Measurements from ENCODE around the gene CACNA1B.

CACNA1B gene

DNA sequence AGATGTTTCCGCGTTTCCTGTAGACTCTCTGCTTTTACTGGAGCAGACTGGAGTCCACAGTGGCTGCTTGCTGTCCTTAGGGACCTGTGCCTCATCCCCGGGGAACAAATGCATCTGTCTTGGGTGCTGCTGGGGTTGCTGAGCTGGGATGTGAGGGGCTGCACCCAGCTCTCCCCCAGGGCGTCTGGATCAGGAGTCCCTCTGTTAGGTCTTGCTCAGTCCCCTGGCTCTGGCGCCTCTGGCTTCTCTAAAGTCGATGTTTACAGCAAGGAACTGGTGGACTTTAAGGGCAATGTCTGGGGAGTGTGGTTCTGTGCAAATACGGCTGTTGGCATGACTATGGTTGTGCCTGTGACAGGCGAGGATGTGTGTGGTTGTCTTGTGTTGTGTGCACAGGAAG lies 91.4 kb downstream of the CACNA1B start:
- no peak for DNase-seq

DNA sequence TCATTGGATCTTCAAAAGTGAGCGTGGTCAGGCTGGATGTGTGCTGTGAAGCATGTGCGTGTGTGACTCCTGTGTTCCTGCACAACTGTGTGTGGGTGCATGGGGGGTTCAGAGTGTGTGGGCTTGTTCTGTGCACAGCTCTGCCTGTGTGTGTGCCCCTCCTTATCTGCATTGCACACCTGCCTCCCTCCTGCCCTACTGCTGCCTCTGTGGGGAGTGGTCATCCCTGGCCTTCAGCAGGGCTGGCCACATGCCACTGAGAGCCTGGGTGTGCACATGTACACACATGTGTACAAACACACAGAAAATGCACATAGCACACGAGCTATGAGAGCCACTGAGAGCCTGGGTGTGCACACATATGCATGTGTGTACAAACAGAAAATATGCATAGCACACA lies 92.1 kb downstream of the CACNA1B start:
- no peak for DNase-seq

DNA sequence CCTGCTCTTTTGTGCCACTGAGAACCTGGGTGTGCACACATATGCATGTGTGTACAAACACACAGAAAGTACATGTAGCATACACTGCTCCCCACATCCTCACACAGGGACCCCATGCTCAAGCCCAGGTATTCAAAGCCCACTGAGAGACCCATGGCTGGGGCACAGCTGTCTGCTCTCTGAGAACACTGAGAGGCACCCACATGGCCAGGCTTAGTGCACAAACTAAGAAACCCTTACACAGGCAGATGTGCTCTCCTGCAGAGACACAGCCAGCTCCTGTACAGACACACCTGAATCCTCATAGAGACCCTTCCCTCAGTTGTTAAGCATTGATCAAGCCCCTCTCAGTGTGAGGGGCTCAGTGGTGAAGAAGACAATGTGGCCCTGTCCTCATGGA lies 92.5 kb downstream of the CACNA1B start:
- DNase-seq = no peak

DNA sequence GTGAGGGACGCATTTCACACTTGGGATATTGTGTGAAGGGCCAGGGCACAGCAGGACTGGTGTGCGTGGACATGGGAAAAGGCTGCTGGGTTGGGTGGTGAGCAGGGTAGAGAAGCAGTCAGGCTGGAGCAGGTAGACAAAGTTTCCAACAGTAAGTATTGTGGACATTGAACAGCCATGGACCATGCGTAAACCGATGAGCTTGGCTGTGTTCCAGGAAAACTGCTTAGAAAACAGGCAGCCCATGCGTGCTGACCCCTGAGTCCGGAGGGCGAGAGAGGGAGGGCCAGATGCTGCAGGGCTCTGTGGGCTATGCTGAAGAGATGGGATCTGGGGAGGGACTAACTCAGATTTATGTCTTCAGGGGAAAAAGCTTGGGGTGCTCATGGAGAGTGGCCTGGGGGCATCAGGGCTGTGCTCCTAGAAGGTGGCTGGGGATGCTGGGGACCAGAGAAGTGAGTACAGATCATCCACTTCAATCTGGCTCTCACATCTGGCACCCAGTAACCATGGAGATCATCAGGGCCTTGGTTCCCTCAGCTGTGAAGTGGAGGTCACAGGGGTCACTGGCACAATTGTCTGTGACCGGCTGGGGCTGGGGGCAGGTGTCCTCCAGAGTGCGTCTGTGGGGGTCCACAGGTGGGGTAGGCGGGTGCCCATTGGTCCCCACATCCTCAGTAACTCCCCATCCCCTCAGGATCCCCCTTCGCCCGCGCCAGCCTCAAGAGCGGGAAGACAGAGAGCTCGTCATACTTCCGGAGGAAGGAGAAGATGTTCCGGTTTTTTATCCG lies 93.3 kb downstream of the CACNA1B start:
- no peak for DNase-seq

DNA sequence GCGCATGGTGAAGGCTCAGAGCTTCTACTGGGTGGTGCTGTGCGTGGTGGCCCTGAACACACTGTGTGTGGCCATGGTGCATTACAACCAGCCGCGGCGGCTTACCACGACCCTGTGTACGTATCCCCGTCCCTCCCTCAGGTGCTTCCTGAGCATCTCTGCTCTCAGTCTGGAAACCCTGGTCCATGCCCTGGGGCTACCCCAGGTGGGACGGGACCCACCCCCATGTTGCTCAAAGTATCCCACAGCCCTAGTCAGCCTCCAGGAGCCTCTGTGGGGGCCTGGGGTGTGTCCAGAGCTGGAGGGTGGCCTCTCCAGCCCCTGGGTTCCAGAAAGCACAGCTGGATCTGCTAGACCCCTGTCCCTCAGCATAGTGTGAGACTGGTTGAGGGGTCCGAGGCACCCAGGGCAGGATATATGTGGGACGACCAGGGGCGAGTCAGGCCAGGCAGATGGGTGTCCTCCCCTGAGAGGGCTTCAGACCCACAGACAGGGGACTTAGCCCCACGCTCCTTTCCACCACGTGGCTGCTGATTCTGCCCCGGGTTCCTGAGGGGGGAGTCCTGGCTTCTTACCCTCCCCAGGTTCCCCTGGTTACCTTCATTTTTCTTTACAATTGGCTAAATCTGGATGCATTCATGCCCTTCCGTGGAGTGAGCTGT lies 94.0 kb downstream of the CACNA1B start:
- DNase-seq = no peak

DNA sequence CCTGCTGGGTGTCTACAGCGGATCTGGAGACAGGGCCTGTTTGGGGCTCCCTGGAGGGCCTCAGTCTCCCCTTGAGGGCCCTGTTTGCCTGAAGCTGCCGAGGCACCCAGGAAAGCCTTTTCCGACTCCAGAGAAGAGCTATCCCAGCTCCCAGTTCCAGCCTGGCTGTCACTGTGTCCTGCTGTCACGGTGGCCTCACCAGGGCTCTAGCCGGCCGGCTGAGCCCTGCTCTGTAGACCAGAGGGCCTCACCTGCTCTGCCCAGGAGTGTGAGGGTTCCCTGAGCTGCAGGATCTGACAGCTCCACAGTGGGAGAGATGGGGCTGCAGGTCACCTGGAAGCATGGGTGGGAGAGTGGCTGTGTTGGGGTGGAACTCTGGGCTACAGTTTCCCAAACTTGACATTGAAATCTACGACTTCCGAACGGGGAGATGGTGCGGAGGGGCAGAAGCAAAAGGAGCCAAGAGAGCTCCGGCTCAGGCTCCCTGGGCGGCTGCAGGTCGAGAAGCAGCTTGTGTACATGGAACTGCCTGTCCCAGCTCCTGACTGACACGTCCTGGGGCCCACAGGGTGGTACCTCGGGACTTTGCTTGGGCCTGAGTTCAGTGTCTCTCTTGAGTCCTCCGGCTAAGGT lies 94.9 kb downstream of the CACNA1B start:
- no peak for DNase-seq

DNA sequence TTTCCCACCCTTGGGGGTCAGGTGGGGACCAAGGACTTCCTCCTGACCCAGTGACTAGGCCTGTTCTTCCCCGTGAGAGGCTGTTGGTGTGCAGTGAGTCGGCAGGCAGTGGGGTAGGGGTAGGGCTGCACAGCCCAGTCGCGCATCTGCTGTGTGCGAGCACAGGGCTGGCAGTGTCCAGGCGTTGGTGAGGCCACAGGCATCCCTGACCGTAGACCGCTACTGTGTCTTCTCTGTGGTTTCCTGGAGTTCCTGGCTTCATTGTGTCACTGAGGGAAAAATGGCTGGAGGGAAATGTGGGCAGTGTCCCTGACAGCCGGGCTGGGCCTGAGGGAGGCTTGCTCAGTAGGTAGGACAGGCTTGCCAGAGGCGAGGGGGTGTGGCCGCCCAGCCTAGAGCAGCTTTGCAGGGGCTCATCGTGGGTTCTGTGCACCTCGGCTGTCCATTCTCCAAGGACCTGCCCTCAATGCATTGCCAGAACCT lies 95.4 kb downstream of the CACNA1B start:
- DNase-seq = no peak

DNA sequence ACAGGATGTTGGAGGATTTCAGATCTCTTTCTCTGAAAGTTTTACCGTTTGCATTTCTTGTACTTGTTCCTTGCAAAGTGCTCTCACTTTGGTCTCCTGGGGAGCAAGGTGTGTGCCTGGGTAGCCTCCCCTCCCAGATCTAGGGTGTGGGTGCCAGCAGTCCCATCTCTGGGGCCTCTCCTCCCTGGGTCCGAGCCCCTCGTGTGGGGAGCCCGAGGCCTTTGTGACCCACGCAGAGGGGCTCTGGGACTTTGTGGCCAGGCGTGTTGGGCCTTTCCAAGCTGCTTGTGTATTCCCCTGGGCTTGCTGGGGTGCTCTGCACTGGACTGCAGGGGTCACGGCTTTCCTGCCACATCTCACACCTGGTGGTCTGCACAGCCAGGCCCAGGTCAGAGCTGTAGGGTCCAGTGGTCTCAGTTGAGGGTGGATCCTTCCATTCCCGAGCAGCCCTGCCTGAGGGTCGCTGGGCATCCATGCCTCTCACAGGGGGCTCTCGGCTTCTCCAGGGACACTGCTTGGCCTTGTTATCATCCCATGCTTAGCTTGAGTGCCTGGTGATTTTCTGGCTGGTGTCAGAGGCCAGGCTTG lies 96.3 kb downstream of the CACNA1B start:
- no peak for DNase-seq

DNA sequence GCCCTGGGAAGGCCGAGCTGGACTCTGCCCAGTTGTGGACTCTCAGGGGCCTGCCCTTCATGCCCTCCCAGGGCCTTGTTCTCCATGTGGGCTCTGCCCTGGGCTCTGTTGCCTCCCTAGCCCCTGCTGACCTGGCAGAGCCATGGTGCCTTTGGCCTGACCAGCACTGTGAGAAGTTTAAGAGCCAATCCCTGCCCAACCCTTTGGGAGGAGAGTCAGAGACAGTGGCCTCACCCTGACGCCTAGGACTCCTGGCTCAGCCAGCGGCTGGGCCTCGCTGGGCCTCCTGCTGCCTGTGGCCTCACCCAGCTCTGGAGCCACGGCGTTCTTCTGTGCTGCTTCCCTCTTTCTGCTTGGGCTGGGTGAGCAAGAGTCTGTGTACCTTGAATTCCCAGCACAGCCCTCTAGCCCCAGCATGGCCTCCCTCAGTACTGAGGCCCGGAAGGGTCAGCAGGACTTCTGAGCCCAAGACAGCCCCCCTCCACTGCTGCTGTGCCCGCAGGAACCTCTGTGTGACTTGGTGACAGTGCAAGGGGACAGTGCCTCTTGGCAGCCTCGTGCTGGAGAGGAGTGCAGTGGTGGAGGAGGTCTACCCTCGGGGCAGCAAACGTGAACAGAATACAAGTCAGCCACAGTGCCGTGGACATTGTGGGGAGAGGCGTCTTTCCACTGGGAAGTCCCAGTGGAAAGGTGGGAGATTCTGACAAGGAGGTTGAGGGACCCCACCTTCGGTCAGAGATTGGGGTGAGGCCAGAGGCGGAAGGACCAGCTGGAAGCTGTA lies 97.4 kb downstream of the CACNA1B start:
- DNase-seq = no peak

DNA sequence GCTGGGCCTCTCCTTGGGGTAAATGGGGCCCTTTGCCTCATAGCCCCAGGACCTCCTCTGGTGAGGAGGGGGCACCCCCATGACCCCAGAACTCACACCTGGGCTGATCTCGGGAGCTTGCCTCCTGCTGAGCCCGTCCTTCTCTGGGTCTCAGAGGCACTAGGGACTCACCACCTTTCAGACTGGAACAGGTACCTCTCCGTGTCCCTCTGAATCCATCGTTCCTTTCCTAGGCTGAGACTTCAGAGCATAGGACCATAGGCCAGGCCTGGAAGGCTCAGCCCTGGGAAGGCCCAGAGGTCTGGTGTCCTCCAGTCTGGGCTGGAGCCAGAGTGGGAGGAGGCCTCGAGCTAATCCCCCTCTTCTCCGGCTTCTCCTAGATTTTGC lies 97.9 kb downstream of the CACNA1B start:
- DNase-seq = no peak

DNA sequence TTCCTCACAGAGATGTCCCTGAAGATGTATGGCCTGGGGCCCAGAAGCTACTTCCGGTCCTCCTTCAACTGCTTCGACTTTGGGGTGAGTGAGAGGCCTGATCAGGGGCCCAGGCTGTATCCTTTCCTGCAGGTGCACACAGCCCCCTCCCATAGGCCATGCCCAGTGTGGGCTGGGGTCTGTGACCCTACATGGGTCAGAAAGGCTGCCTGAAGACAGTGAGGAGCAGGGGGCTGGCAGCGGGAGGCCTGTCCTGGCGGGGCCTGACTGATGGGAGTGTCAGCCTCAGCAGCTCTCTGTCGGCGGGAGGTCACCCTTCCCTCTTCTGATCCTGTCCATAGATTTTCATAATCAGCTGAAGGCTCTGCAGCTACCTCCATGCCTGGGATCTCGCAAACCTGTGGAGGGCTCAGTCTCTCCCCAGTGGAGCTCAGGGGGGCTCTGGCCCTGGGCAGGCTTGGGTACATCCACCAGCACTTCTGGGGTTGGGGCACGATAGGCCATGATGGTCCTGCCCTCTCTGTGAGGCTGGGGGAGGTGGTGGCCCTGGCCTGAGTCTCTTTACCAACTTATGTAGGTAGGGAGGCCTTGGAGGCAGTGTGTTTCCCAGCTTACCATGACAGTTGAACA lies 98.5 kb downstream of the CACNA1B start:
- no peak for DNase-seq

DNA sequence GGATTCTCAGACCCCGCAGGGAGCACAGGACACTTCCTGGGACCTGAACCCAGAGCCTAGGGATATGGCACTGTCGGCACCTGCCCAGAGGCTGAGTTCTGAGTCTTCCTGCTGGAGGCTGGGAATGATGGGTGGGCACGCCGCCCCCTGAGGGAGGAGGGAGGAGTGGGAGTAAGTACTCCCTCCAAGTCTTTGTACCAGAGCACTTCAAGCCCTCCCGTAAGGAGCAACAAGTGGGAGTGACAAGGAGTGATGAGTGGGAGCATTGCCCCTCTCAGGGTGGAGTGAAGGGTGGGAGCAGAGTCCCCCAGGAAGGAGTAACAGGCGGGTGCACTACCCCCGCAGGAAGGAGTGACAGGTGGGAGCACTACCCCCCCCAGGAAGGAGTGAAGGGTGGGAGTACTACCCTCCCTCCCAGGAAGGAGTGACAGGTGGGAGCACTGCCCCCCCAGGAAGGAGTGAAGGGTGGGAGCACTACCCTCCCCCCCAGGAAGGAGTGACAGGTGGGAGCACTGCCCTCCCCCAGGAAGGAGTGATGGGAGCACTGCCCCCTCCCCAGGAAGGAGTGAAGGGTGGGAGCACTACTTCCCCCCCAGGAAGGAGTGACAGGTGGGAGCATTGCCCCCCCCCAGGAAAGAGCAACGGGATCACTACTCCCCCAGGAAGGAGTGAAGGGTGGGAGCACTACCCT lies 100.1 kb downstream of the CACNA1B start:
- DNase-seq = no peak

DNA sequence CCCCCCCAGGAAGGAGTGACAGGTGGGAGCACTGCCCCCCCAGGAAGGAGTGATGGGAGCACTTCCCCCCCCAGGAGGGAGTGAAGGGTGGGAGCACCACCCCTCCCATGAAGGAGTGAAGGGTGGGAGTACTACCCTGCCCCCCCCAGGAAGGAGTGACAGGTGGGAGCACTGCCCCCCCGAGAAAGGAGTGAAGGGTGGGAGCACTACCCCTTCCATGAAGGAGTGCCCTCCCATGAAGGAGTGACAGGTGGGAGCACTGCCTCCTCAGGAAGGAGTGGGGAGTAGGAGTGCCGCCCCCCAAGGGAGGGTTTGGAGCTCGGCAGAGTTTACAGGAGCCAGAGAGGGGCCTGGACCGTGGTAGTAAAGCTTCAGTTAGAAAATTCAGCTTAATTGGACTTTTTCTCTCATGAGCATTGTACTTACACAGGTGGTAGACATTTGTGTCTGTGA lies 100.7 kb downstream of the CACNA1B start:
- no peak for DNase-seq

DNA sequence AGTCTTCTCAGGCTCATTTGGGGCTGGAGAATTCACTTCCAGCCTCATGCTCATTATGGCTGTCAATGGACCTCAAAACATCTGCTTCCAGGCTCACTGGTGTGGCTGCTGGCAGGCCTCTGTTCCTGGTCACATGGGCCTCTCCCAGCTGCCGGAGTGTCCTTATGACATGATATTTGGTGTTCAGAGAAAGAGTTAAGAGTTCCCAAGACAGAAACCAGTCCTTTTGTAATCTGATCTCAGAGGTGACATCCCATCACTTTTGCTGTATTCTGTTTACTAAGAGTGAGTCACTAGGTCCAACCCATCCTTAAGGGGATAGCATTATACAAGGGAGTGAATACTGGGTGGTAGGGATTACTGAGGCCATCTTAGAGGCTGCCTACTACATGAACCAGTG lies 104.6 kb downstream of the CACNA1B start:
- DNase-seq = no peak

DNA sequence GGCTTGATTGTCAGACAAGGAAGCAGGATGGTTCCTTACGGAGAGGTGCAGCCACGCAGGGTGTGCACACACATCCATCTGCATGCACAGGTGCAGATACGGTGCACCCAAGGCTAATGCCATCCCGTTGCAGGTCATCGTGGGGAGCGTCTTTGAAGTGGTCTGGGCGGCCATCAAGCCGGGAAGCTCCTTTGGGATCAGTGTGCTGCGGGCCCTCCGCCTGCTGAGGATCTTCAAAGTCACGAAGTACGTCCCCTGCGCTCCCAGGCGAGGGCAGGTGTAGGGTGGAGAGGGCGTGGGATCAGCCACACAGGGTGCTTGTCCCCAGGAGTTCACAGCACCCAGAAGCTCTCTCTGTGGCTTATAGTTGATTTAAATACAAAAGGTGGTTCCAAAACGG lies 106.4 kb downstream of the CACNA1B start:
- no peak for DNase-seq

DNA sequence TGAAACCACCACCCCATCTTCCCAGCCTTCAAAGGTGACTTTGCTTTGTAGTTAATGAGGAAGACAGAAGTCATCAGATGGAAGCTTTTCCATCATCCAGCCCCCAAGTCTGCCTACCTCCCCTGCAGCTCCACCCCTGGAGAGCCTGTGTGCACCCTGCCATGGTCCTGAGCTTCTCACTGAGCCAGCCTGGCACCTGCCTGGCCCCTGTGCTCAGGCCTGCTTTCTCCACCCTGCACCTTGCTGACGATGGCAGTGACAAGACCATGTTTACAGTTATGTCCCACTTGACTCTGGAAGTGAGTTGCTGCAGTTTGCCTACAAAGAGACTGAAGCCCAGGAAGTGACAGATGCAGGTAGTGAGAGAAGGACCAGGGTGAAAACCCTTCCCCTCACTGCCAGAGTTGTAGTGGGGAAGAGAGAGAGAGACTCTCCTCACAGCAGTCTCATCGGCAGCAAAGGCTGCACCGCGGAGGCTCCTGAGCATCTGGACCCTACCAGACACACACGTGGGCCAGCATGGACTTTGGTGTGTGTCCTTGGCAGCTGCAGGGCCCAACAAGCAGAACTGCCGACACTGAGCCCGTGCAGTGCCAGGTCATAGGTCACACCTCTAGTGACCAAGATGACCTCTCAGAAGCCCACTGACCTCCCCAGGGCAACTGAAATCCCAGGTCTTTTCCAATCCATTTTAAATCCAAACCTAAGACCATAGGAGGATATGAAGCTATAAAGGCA lies 107.1 kb downstream of the CACNA1B start:
- DNase-seq = no peak

DNA sequence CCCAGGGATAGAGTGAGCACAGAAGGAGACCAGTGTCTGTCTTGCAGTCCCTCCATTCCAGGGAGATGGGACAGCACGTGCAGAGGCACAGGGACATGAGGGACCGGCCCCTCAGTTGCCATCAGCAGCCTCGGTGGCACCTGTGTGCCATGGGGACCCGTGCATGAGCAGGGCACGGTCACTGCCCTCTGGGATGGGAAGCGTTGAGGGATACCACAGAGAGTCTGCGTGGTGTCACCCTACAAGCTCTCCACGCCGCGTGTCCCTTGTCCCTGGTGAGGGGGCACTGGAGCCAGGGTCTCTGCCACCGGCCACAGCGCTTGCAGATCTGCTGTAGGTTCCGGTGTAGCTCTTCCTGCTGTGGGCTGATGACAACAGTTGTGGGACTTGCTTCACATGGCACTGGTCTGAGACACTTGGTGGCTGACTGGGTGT lies 108.1 kb downstream of the CACNA1B start:
- DNase-seq = no peak

DNA sequence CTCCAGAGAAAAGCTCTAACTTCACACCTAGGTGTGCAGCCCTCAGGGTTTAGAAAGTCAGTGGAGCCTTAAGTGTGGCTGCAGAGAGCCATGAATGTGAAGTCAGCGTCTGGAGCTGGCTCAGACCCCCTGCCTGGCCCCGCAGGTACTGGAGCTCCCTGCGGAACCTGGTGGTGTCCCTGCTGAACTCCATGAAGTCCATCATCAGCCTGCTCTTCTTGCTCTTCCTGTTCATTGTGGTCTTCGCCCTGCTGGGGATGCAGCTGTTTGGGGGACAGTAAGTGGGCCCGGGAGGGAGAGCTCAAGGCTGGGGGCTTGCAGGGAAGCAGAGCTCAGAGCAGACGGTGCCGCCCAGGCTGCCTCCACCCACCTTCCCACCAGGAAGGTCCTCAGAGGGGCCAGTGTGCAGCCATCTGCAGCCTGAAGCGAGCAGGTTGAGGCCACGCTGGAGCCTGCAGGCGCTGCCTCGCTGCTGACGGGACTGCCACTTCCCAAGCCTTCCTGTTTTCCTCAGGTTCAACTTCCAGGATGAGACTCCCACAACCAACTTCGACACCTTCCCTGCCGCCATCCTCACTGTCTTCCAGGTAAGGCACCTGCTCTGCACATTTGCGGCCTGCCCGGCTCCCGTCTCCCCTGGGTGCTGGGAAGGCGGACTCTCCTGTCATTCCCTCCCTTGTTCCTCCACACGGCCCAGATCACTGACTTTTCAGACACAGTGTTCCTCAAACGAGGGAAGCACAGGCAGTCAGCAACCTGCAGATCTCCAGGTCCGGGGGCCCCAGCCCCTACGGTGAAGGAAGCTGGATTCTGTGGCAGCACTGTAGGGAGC lies 108.9 kb downstream of the CACNA1B start:
- no peak for DNase-seq

DNA sequence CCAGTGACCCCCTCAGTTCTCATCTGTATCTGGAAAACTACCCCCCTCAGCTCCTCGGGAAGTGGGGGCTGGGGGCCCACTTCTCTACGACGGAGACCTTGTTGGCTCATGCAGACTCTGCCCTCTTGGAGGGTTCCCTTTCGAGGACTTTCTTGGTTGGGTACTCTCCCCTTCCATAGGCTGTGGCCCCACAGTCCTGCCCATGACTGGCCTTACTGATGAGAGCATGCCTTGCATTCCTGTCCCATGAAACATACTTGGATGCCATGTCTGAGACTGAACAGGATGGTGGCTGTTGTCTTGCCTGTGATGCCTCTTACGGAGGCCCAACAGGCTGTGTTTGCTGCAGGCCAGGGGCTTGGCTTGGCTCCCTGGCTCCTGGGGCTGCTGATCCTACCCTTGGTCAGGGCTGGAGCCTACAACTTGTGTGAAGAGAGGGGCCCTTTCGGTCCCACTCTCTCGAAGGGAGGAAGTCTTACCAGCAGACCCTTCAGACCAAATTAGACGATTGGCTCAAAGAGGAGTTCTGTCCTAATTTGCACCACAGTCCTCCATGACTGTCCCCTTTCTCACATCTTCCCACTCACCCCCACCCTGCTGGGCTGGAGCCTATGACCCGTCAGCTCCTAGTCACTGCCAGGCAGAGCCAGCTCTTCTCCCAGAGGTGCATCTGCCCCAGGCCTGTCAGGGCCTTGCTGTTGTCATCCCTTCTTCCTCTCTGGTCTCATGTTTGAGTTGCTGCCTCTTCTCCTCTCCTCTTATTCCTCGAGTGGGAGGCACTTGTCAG lies 109.9 kb downstream of the CACNA1B start:
- DNase-seq = no peak
